ENCODE results near the gene ADAD2.
"Not testable (repeated sequence)": the region's sequence is repeated elsewhere in the genome, so short reads cannot be mapped to it uniquely, and the experiment has no call there.

The ADAD2 gene

GRCh38 chr16:84195201-84196093 is 4.5 kb downstream of the ADAD2 start:
- no peak for DNase-seq (ENCODE audit: low spot score)

DNA sequence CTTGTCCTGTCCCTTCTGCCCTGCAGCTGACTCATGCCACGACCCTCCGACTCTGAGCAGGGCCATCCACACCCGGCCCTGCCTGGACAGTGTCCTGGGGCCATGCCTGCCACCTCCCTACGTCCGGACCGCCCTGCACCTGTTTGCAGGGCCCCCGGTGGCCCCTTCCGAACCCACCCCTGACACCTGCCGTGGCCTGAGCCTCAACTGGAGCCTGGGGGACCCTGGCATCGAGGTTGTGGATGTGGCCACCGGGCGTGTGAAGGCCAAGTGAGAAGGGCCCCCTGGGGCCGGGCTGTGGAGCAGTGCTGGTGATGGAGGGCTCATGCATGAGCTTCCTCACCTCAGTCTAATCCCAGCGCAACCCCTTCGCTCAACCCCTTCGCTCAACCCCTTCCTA is 5.1 kb downstream of the ADAD2 start:
- no peak for DNase-seq (ENCODE audit: low spot score)

GRCh38 chr16:84196727-84197394 is 5.9 kb downstream of the ADAD2 start:
- no peak for DNase-seq (ENCODE audit: low spot score)

DNA sequence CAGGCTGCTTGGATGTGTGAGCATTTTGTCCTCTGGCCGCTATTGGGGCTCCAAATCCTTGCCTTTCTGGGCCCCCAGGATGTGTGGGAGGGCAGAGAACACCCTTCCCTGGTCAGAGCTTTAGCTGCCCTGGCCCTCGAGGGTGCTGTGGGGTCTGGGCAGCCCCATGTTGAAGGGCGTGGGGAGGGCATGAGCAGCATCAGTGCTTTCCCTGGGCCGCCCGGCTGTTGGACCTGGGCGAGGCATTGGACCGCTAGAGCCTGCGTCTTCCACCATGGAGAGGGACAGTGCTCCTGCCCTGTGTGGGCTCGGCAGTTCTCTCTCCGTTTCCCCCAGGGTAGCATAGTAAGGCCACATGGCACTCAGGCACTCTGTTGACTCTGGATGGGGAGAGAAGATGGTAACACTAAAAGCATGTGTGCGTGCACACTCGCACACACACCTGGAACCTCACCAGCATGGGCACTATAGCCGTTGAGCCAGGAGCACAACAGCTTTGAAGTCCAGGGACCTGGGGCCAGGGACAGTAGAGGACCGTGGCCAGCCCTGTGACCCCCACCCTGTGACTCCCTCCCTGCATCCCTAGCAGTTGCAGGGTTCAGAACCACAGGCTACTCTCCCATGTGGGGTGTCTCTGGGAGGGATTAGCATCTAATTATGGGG is 6.6 kb downstream of the ADAD2 start:
- no peak for DNase-seq (ENCODE audit: low spot score)

DNA sequence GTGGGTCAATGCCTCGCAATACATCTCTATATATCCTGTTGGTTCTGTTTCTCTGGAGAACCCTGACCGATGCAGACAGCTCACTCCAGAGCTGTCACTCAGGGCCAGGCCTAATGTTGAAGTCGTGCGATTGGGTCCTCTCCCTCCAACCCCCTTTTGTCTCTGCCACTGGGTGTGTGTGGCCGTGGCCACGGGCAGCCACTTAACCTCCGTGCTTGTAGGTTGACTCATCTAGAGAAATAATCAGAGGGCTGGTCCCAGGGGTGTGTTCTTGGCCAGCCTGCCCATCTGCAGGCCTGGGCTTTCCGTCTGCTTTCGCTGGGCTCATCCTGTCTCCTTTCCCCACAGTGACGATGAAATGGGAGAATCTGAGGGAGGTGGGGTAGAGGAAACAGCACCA is 7.4 kb downstream of the ADAD2 start:
- DNase-seq (ENCODE audit: low spot score), result no peak

GRCh38 chr16:84199097-84199496 is 8.1 kb downstream of the ADAD2 start:
- no peak for DNase-seq (ENCODE audit: low spot score)

DNA sequence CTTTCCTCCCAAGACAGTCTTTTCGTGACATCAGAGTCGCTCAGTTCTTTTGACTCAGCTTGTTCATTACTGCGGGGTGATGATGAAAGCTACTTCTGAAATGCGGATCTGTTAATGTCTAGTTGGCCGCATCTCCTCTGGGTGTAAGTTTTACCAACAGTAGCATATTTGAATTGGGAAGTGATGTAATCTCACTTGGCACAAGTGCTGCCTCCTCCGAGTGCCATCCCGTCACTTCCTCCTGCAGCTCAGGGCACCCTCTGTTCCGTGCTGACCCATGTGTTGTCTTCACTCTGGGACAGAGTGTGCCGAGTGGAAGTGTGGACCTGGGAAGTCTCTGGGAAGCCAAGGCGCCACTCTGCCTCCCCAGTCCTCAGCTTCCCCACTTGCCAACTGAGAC is 8.9 kb downstream of the ADAD2 start:
- no peak for DNase-seq (ENCODE audit: low spot score)

DNA sequence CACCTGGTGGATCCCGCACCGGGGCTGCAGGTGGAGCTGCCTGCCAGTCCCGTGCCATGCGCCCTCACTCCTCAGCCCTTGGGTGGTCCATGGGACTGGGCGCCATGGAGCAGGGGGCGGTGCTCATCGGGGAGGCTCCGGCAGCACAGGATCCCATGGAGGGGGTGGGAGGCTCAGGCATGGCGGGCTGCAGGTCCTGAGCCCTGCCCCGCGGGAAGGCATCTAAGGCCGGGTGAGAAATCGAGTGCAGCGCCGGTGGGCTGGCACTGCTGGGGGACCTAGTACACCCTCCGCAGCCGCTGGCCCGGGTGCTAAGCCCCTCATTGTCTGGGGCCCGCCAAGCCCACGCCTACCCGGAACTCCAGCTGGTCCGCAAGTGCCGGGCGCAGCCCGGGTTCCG is 13.6 kb downstream of the ADAD2 start:
- DNase-seq (ENCODE audit: low spot score), result not testable (repeated sequence)

DNA sequence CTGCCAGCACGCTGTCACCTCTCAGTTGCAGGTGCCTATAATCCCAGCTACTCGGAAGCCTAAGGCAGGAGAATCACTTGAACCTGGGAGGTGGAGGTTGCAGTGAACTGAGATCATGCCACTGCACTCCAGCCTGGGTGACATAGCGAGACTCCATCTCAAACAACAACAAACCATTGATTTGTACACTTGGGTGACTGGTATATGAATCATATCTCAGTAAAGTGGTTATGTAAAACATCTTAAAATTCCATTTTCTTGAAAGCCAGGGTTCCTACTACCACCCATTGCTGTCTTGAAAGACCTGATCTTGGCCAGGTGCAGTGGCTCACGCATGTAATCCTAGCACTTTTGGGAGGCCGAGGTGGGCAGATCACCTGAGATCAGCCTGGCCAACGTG is 14.2 kb downstream of the ADAD2 start:
- not testable (repeated sequence) for DNase-seq (ENCODE audit: low spot score)

- no peak for DNase-seq (ENCODE audit: low spot score)
These were observed 15.2 kb downstream of the ADAD2 start for GRCh38 chr16:84205976-84206691.

DNA sequence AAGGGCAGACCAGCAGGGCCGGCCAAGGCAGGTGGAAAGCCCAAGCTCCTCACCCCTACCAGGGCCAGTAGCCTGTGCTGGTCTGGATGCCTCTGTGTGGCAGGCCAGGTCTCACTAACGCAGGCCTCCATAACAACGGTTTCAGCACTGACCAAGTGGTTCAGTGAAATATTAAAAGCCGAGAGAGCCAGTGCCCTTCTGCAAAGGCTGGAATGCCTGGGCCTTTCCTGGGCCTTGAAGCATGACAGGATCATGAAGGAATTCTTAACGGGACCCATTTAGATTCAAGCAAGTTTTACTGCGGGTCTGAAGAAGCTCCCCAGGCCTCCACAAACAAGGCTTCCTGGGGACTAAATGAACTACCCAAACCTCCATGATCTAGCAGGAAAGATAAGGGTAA is 16.3 kb downstream of the ADAD2 start:
- no peak for DNase-seq (ENCODE audit: low spot score)

- no peak for DNase-seq (ENCODE audit: low spot score)
These were observed 16.9 kb downstream of the ADAD2 start for GRCh38 chr16:84207879-84208278.

DNA sequence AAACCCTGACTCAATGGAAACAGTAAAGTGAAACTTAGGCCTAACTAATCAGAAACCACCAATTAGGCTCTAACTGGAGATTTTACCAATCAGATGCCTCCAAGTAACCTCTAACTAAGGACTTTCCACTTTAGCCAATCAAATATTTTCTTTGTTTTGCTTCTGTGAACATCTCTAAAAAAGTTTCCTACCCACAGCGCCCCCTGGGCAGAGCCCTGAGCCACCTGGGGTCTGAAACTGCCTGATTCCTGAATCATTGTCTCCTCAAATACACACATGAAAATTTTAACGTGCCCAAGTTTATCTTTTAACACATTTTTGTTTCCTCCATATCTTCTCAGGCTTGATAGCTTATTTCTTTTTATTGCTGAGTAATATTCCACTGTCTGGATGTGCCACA is 19.0 kb downstream of the ADAD2 start:
- DNase-seq (ENCODE audit: low spot score), result no peak

GRCh38 chr16:84212154-84212553 is 21.2 kb downstream of the ADAD2 start:
- DNase-seq (ENCODE audit: low spot score), result no peak

GRCh38 chr16:84212631-84213030 is 21.7 kb downstream of the ADAD2 start:
- DNase-seq (ENCODE audit: low spot score), result no peak

DNA sequence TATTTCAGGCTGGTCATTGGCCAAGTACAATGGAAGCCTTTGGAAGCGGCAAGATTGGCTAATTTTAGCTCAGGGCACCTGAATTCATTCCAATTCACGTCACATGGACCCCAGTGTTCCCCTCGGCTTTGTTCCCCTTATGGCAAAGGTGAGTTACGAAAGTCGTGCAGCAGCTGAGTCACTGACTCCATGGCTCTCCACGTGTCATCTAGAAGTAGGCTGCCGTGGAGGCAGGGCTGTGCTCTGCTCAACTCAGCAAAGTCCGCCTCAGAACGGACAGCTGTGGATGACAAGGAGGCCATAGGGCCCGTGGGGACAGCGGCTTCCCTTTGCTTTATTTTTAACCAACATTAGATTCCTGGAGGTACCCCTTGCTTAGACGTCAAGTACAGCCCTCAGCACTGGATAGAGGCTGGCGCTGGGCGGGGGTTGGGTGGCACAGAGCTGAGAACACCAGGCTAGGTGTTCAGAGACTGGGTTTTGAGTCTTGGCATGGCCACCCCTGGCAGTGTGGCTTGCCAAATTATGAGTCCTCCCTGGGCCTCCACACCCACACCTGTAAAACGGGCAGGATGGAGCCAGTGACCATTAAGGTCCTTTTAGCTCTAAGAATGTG is 23.6 kb downstream of the ADAD2 start:
- no peak for DNase-seq (ENCODE audit: low spot score)

GRCh38 chr16:84215531-84215930 is 24.6 kb downstream of the ADAD2 start:
- DNase-seq (ENCODE audit: low spot score), result no peak

DNA sequence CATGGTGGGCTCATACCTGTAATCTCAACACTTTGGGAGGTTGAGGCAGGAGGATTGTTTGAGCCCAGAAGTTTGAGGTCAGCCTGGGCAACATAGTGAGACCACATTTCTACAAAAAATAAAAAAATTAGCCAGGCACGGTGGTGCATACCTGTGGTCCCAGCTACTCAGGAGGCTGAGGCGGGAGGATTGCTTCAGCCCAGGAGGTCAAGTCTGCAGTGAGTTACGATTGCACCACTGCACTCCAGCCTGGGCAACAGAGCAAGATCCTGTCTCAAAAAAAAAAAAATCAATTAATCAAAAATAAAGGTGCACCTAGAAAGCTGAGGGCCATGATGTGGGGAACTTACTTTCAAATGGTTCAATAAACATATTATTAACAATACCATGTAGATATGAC is 25.2 kb downstream of the ADAD2 start:
- not testable (repeated sequence) for DNase-seq (ENCODE audit: low spot score)

DNA sequence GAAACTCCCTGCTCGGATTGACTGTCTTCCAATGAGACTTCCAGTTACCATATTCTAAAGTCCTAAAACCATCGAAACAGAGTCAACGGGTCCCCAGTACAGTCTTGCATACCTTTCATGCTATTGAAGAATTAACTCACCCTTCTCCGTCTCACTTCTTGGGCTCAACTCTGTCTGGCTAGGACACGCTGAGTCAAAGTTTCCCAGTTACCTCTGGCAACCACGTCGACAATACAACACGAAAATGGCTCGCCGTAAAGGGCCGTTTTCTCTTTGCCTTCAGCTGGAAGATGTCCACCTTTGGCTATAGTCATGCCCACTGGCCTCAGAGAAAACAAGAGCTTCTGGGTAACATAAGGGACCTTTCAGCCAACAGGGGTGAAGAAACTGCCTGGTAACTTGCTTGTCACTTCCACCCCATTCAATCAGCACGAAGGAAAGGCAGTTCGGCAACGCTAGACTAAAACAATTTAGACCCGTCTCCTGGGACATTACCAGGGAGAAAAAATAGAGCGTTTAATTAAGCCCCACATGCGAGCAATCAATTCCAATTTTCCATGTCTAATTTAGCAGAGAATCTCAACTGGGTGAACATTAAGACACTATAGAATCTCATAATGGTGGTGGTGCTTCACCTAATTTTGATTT is 27.3 kb downstream of the ADAD2 start:
- no peak for DNase-seq (ENCODE audit: low spot score)

DNA sequence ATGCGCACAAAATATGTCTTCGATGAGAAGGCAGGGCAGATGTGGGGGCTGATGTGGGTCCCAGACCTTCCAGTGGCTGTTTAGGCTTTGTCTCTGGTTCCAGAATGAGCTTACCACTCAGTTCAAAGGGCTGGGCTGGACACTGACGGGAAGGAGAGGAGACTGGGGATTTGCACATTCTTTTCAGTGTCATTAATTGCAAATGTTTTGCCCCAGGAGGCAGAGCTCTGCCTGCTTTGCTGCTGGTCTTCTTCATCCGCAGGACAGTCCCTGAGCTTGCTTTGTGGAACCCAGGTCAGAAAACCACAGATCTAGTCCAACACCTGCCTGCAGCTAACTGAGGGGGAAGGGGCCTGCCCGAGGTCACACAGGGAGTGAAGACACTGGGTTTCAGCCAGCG is 28.0 kb downstream of the ADAD2 start:
- no peak for DNase-seq (ENCODE audit: low spot score)

DNA sequence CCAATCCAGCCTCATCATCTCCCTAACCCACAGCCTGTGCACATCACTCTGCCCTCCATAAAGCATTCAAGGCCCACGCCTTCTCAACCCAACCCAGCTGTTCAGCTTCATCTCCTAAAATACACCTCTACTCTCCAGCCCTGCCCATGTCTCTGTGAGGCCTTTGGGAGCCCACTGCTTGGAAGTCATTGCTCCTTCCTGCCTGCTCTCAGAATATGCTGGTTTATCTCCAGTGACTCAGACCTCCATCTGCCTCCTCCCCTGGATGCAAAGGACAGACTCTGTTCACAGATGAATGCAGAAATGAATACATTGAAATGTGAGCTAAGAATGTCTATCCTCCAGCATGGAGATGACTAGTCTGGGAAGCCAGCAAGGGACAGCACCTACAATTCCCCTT is 29.9 kb downstream of the ADAD2 start:
- DNase-seq (ENCODE audit: low spot score), result no peak

All from ecto neural progenitor cell (in vitro differentiated cells).